GM23338 (cell line): ENCODE data around the gene CYTL1.
"Not testable (repeated sequence)": the region's sequence is repeated elsewhere in the genome, so short reads cannot be mapped to it uniquely, and the experiment has no call there.

Experiments used
- CREB1 ChIP-seq: fragments of 250-450 bp; sonication (Bioruptor Pico); IDR thresholded peaks from 2 replicates; pipeline ENCODE4 v1.5.0; 2020; ENCODE audit warnings: low read depth, mild to moderate bottlenecking, moderate library complexity
- CTCF ChIP-seq, 2 experiments: fragments of 200-600 bp in 1 of 2; sonication (generic) in 1 of 2; conservative IDR thresholded peaks; 2 replicates each; pipeline versions ENCODE4 v1.5.1 to v1.6.1; 2016 to 2017; ENCODE audit warnings: antibody characterized with exemption in 2 of 2, low read depth in 2 of 2, mild to moderate bottlenecking in 2 of 2, moderate library complexity in 1 of 2
- EZH2 ChIP-seq: fragments of 200-600 bp; sonication (generic); IDR thresholded peaks from one replicate; pipeline ENCODE4 v1.8.0; 2017; ENCODE audit warnings: antibody characterized with exemption, mild to moderate bottlenecking, low read depth; ENCODE audit not compliant: unreplicated experiment
- EZH2phosphoT487 ChIP-seq: fragments of 200-600 bp; sonication (generic); IDR thresholded peaks from one replicate; pipeline ENCODE4 v1.8.1; 2018; ENCODE audit warnings: antibody characterized with exemption; ENCODE audit not compliant: unreplicated experiment
- JUNB ChIP-seq: IDR thresholded peaks from one replicate; pipeline ENCODE4 v1.6.1; 2016; ENCODE audit warnings: antibody characterized with exemption; ENCODE audit not compliant: unreplicated experiment
- NANOG ChIP-seq: IDR thresholded peaks from 2 replicates; pipeline ENCODE4 v1.6.1; 2016; ENCODE audit warnings: antibody characterized with exemption, borderline replicate concordance
- POLR2AphosphoS5 ChIP-seq: IDR thresholded peaks from 2 replicates; pipeline ENCODE4 v1.6.1; 2016; ENCODE audit warnings: antibody characterized with exemption, low read depth
- REST ChIP-seq: IDR thresholded peaks from one replicate; pipeline ENCODE4 v1.6.1; 2018; ENCODE audit warnings: antibody characterized with exemption; ENCODE audit not compliant: unreplicated experiment
- STAT1 ChIP-seq: IDR thresholded peaks from one replicate; pipeline ENCODE4 v1.6.1; 2016; ENCODE audit warnings: antibody characterized with exemption; ENCODE audit not compliant: unreplicated experiment
- ZNF114 ChIP-seq: fragments of 250-450 bp; sonication (Bioruptor Pico); IDR thresholded peaks from 2 replicates; pipeline ENCODE4 v1.5.0; 2020; ENCODE audit warnings: mild to moderate bottlenecking, moderate library complexity
- ZNF331 ChIP-seq: fragments of 250-450 bp; sonication (Bioruptor Pico); IDR thresholded peaks from 2 replicates; pipeline ENCODE4 v1.5.0; 2020; ENCODE audit warnings: low read depth, mild to moderate bottlenecking, moderate library complexity
- TF ChIP-seq, protein P1 (sequence below): IDR thresholded peaks from 2 replicates; pipeline ENCODE4 v1.6.1; 2016; ENCODE audit warnings: antibody characterized with exemption

GRCh38 chr4:4996935-4997334 is 22.3 kb downstream of the CYTL1 start:
- TF ChIP-seq REST; EZH2; CTCF (conservative IDR thresholded peaks at IDR 0.05; ENCODE audit: low read depth in 2 of 2); JUNB; EZH2phosphoT487; POLR2AphosphoS5; ZNF114 (CRISPR knock-in tag); CREB1 (CRISPR knock-in tag); ZNF331 (CRISPR knock-in tag); STAT1; NANOG: not testable (repeated sequence)
- TF ChIP-seq, protein P1, sequence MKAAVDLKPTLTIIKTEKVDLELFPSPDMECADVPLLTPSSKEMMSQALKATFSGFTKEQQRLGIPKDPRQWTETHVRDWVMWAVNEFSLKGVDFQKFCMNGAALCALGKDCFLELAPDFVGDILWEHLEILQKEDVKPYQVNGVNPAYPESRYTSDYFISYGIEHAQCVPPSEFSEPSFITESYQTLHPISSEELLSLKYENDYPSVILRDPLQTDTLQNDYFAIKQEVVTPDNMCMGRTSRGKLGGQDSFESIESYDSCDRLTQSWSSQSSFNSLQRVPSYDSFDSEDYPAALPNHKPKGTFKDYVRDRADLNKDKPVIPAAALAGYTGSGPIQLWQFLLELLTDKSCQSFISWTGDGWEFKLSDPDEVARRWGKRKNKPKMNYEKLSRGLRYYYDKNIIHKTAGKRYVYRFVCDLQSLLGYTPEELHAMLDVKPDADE, result not testable (repeated sequence)
